OCI-LY1 (cell line): ENCODE results near the gene HBA1.

Source experiments
- H2AFZ ChIP-seq: fragments of 200-600 bp; sonication (generic), shearing (Covaris generic); 2 replicates; pipeline ENCODE4 v1.6.0; 2014; ENCODE audit warnings: antibody characterized with exemption, mild to moderate bottlenecking, low read length
- H3F3A ChIP-seq: fragments of 200-600 bp; sonication (generic), shearing (Covaris generic); 2 replicates; pipeline ENCODE4 v1.6.0; 2014; ENCODE audit warnings: mild to moderate bottlenecking, antibody characterized with exemption, low read length, moderate library complexity; ENCODE audit not compliant: insufficient read depth
- H3K27ac ChIP-seq: fragments of 200-600 bp; sonication (generic); 2 replicates; pipeline ENCODE4 v1.5.1; 2014; ENCODE audit warnings: low read length, mixed run types, mild to moderate bottlenecking, low read depth; ENCODE audit not compliant: poor library complexity, severe bottlenecking
- H3K27me3 ChIP-seq: fragments of 200-600 bp; sonication (generic); 2 replicates; pipeline ENCODE4 v1.6.0; 2014; ENCODE audit warnings: antibody characterized with exemption, mild to moderate bottlenecking, low read length, moderate library complexity; ENCODE audit not compliant: insufficient read depth
- H3K36me3 ChIP-seq: fragments of 200-600 bp; sonication (generic); 2 replicates; pipeline ENCODE4 v1.6.1; 2014; ENCODE audit warnings: mild to moderate bottlenecking, antibody characterized with exemption, low read length, moderate library complexity, mixed read lengths; ENCODE audit not compliant: insufficient read depth
- H3K4me1 ChIP-seq: fragments of 200-600 bp; sonication (generic); 2 replicates; pipeline ENCODE4 v1.5.1; 2014; ENCODE audit warnings: mild to moderate bottlenecking, low read length, moderate library complexity; ENCODE audit not compliant: insufficient read depth, severe bottlenecking
- H3K4me2 ChIP-seq: fragments of 200-600 bp; sonication (generic), shearing (Covaris generic); 2 replicates; pipeline ENCODE4 v1.6.1; 2014; ENCODE audit warnings: low read length
- H3K4me3 ChIP-seq: fragments of 200-600 bp; sonication (generic); 2 replicates; pipeline ENCODE4 v1.5.1; 2014; ENCODE audit warnings: low read length, low read depth, mild to moderate bottlenecking, mixed read lengths; ENCODE audit not compliant: poor library complexity, severe bottlenecking
- H3K79me2 ChIP-seq: fragments of 200-600 bp; shearing (Covaris generic); 2 replicates; pipeline ENCODE4 v1.6.1; 2016; ENCODE audit warnings: mixed run types, low read length, mixed read lengths; ENCODE audit not compliant: insufficient read depth
- H3K9ac ChIP-seq: fragments of 200-600 bp; sonication (generic), shearing (Covaris generic); 2 replicates; pipeline ENCODE4 v1.6.1; 2014; ENCODE audit warnings: mild to moderate bottlenecking, low read length, mixed read lengths
- H3K9me2 ChIP-seq: fragments of 200-600 bp; sonication (generic), shearing (Covaris generic); 2 replicates; pipeline ENCODE4 v1.6.1; 2014; ENCODE audit warnings: low read depth, mild to moderate bottlenecking, low read length, mixed read lengths
- H3K9me3 ChIP-seq: fragments of 200-600 bp; shearing (Covaris generic); 2 replicates; pipeline ENCODE4 v1.6.1; 2014; ENCODE audit warnings: low read length, mixed read lengths
- H4K20me1 ChIP-seq: fragments of 200-600 bp; sonication (generic), shearing (Covaris generic); 2 replicates; pipeline ENCODE4 v1.6.0; 2016; ENCODE audit warnings: mild to moderate bottlenecking, low read length; ENCODE audit not compliant: insufficient read depth
- EZH2 ChIP-seq: fragments of 200-600 bp; sonication (generic), shearing (Covaris generic); IDR thresholded peaks from 2 replicates; pipeline ENCODE4 v1.8.0; 2017; ENCODE audit warnings: borderline replicate concordance, mixed run types, mild to moderate bottlenecking, antibody characterized with exemption, low read length, moderate library complexity, mixed read lengths
- TF ChIP-seq, protein P1 (sequence below): fragments of 200-600 bp; sonication (generic), shearing (Covaris generic); IDR thresholded peaks from 2 replicates; pipeline ENCODE4 v1.5.1; 2017; ENCODE audit warnings: mild to moderate bottlenecking, antibody characterized with exemption, low read length, moderate library complexity, mixed read lengths

HBA1 gene

DNA sequence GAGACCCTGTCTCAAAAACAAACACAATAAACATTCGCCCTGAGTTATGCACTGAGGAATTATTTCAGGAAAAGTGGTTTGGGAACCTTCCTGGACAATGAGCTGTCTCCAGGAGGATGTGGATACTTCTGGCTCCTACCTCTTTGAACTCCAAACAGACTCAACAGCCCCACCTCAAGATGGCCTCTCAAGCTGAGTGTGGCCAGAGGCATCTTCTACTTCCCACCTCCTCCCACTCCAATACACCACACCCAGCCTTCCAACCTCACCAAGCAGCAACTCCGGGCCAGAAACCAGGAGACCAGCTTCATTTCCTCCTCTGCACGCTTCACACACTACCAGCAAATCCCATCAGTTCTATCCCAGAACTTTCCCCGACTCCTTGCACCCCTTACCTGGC is 15.4 kb downstream of the HBA1 start:
- TF ChIP-seq EZH2, result no peak
- TF ChIP-seq, protein P1, sequence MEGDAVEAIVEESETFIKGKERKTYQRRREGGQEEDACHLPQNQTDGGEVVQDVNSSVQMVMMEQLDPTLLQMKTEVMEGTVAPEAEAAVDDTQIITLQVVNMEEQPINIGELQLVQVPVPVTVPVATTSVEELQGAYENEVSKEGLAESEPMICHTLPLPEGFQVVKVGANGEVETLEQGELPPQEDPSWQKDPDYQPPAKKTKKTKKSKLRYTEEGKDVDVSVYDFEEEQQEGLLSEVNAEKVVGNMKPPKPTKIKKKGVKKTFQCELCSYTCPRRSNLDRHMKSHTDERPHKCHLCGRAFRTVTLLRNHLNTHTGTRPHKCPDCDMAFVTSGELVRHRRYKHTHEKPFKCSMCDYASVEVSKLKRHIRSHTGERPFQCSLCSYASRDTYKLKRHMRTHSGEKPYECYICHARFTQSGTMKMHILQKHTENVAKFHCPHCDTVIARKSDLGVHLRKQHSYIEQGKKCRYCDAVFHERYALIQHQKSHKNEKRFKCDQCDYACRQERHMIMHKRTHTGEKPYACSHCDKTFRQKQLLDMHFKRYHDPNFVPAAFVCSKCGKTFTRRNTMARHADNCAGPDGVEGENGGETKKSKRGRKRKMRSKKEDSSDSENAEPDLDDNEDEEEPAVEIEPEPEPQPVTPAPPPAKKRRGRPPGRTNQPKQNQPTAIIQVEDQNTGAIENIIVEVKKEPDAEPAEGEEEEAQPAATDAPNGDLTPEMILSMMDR, result no peak
- Histone ChIP-seq H3F3A (no peaks in the 10 kb centered on the region), H3K9me2 (no peaks in the 10 kb centered on the region), H2AFZ (no peak overlapping the region), H3K27me3 (no peaks in the 10 kb centered on the region), H3K4me3 (no peak overlapping the region), H3K36me3 (peaks cover 91% of the 10 kb centered on the region), H4K20me1 (no peaks in the 10 kb centered on the region), H3K79me2 (no peaks in the 10 kb centered on the region), H3K4me1 (no peaks in the 10 kb centered on the region), H3K9ac (no peak overlapping the region), H3K27ac (no peak overlapping the region), H3K9me3 (no peaks in the 10 kb centered on the region), H3K4me2 (no peak overlapping the region)

DNA sequence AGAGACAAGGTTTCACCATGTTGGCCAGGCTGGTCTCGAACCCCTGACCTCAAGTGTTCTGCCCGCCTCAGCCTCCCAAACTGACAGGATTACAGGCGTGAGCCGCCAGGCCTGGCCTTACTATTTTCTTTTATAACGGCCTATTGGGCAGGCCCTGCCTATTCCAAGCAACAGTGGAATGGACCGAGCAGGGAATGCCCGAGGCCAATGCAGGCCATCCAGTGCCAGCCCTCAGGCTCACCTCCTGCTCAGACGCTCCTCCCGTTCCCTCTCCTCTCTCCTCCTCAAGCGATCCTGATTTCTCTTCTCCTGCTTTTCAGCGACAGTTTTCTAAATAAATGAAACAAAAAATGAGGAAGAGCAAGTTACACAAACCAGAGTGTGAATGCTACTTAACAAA is 16.2 kb downstream of the HBA1 start:
- Histone ChIP-seq H3F3A (no peaks in the 10 kb centered on the region), H3K79me2 (no peaks in the 10 kb centered on the region), H3K9me3 (no peaks in the 10 kb centered on the region), H2AFZ (no peak overlapping the region), H3K9ac (no peak overlapping the region), H3K27ac (no peak overlapping the region), H3K4me2 (no peak overlapping the region), H3K4me1 (no peaks in the 10 kb centered on the region), H3K4me3 (no peak overlapping the region), H3K9me2 (no peaks in the 10 kb centered on the region), H4K20me1 (no peaks in the 10 kb centered on the region), H3K36me3 (peaks cover 90% of the 10 kb centered on the region), H3K27me3 (no peaks in the 10 kb centered on the region)
- TF ChIP-seq, protein P1, result no peak
- TF ChIP-seq EZH2, result no peak

DNA sequence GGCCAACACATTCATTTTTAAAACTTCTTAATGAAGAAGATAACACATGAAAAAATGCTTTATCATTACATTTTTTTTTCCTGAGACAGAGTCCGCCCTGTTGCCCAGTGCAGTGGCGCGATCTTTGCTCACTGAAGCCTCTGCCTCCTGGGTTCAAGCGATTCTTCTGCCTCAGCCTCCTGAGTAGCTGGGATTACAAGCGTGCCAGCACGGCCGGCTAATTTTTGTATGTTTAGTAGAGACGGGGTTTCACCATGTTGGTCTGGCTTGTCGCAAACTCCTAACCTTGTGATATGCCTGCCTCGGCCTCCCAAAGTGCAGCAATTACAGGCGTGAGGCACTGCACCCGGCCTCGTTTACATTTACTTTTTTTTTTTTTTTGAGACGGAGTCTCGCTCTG is 17.0 kb downstream of the HBA1 start:
- no peak overlapping the region for H3K4me2 ChIP-seq
- no peaks in the 10 kb centered on the region for H3K79me2 ChIP-seq
- H4K20me1 ChIP-seq, result no peaks in the 10 kb centered on the region
- H3K9me3 ChIP-seq, result no peaks in the 10 kb centered on the region
- no peak overlapping the region for H3K27ac ChIP-seq
- H3K4me3 ChIP-seq, result no peak overlapping the region
- TF ChIP-seq, protein P1, result no peak
- TF ChIP-seq EZH2, result no peak
- no peaks in the 10 kb centered on the region for H3K27me3 ChIP-seq
- H3K4me1 ChIP-seq, result no peaks in the 10 kb centered on the region
- H3F3A ChIP-seq, result no peaks in the 10 kb centered on the region
- peaks cover 93% of the 10 kb centered on the region for H3K36me3 ChIP-seq
- H2AFZ ChIP-seq, result no peak overlapping the region
- no peak overlapping the region for H3K9ac ChIP-seq
- no peaks in the 10 kb centered on the region for H3K9me2 ChIP-seq
